GM20000 (cell line): ENCODE data around the gene CDK16.
"Not testable (repeated sequence)": the region's sequence is repeated elsewhere in the genome, so short reads cannot be mapped to it uniquely, and the experiment has no call there.

ENCODE experiments used
- DNase-seq: peaks from one replicate; pipeline ENCODE4 v3.0.0; 2012; ENCODE audit warnings: low spot score
- TF ChIP-seq, protein P1 (sequence below): IDR thresholded peaks from 2 replicates; pipeline ENCODE4 v1.5.1; 2012; ENCODE audit warnings: mild to moderate bottlenecking, control low read depth; ENCODE audit errors: extremely low read depth, missing control alignments

Gene CDK16

DNA sequence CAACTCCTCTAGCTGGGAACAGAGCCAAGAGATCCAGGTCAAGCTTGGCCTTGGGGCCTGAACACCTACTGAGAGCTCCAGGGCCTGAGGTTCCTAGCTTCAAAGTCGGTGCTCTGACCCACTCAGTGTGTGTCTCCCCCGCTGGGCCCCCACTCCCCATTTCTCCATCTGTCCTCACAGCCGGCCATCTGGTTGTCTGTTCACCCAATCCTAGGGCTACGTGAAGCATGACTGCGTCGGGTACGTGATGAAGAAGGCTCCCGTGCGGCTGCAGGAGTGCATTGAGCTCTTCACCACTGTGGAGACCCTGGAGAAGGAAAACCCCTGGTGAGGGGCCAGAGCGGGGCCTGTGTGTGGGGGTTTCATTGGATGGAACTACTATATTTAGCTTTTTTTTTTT is 26.7 kb downstream of the CDK16 start:
- TF ChIP-seq, protein P1, sequence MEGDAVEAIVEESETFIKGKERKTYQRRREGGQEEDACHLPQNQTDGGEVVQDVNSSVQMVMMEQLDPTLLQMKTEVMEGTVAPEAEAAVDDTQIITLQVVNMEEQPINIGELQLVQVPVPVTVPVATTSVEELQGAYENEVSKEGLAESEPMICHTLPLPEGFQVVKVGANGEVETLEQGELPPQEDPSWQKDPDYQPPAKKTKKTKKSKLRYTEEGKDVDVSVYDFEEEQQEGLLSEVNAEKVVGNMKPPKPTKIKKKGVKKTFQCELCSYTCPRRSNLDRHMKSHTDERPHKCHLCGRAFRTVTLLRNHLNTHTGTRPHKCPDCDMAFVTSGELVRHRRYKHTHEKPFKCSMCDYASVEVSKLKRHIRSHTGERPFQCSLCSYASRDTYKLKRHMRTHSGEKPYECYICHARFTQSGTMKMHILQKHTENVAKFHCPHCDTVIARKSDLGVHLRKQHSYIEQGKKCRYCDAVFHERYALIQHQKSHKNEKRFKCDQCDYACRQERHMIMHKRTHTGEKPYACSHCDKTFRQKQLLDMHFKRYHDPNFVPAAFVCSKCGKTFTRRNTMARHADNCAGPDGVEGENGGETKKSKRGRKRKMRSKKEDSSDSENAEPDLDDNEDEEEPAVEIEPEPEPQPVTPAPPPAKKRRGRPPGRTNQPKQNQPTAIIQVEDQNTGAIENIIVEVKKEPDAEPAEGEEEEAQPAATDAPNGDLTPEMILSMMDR, result no peak
- DNase-seq, result no peak

DNA sequence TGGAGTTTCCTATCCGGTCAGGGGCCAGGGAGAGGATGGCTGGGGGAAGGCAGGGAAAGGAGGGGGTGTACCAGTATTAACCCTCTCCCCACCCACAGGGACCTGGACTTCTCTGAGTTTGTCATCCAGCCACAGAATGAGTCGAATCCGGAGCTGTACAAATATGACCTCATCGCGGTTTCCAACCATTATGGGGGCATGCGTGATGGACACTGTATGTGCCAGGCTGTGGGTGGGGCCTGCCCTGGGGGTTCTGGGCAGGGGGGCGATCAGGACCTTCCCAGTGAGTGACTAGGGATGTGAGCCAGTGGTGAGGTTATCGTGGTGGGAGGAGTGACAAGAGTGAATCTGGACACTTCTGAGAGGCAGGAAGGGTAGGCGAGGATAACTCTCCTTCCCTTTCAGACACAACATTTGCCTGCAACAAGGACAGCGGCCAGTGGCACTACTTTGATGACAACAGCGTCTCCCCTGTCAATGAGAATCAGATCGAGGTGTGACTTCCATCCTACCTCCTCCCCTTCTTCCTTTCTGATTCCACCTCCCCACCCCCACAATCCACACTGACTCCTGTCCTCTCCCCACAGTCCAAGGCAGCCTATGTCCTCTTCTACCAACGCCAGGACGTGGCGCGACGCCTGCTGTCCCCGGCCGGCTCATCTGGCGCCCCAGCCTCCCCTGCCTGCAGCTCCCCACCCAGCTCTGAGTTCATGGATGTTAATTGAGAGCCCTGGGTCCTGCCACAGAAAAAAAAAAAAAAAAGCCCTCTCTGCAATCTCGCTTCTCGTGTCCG is 28.9 kb downstream of the CDK16 start:
- no peak for DNase-seq
- TF ChIP-seq, protein P1, result no peak

DNA sequence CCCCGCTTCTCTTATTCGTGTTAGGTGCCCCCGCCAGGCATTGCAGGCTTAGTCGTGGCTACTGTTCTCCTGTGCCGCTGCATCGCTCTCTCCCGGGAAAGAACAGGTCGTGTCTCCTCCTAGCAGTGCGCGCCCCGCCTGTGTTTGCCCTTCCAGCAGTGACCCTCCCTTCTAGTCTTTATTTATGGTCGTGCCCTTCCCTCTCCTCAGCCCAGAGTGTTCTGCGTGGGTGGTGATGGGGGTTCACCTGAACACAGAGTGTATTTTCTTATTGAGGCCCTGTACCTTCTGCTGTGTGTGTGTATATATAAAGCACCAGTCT is 29.5 kb downstream of the CDK16 start:
- DNase-seq, result no peak
- TF ChIP-seq, protein P1, result no peak

DNA sequence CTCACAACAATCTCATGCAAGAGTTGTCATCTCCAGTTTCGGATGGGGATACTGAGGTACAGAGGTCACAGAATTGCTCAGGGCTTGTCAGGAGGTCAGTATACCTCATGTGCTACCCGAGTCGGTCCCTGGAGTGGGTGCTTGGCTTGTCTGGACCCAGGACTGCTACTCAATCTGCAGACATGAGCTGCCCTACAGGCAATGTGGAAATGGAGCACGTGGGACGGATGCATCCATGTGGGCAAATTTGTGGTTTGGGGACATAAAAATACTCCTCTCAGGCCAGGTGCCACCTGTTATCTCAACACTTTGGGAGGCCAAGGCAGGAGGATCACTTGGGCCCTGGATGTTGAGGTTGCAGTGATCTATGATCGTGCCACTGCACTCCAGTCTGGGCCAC is 30.1 kb downstream of the CDK16 start:
- no peak for DNase-seq
- TF ChIP-seq, protein P1, result no peak

DNA sequence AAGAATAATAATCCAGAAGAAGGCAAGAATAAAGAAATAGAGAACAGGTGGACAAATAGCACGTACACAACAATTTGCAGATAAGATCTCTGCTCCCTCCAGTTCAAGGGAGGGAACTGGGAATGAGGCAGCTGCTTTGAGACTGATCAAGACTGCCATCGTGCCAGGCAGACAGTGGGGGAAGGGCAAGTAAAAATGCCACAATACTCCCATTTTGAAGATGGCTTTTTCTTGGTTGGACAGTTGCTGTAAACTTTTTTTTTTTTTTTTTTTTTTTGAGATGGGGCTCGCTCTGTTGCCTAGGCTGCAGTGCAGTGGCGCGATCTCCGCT is 31.5 kb downstream of the CDK16 start:
- TF ChIP-seq, protein P1, result no peak
- DNase-seq, result no peak

GRCh38 chrX:47257620-47258019 is 39.1 kb downstream of the CDK16 start:
- DNase-seq, result not testable (repeated sequence)

DNA sequence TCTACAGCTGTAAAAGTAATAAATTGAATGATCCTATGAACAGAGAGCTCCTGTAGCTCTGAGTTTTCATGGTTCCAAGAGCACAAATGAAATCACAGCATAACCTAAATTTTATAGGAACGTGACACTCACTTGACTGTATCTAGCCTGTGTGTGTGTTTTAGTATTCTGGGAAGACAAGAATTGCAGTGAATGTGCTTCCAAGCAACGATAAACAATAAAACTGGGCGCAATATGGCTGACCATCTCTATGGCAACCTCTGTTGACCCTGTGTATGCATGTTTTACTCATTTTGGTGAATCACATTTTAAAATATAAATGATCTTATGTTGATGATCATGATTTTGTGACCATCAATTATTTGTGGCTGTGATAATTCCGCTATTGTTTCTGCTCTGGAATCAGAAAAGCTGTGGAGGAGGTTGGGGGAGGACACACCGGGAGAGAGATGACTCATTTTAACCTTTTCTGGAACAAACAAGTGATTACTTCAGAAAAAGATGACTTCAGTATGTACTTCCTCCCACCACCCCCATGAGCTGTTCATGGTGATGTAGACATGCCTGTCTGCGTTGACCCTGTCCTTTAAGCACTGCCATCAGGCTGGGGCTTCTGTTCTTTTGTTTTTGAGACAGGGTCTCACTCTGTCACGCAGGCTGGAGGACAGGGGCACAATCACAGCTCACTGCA is 46.1 kb downstream of the CDK16 start:
- TF ChIP-seq, protein P1, result no peak
- DNase-seq, result no peak

GRCh38 chrX:47266643-47267042 is 48.2 kb downstream of the CDK16 start:
- DNase-seq, result no peak
- TF ChIP-seq, protein P1, result no peak
